ENCODE results near the gene KLHL17.
"Not testable (repeated sequence)": the region's sequence is repeated elsewhere in the genome, so short reads cannot be mapped to it uniquely, and the experiment has no call there.

KLHL17 gene

GRCh38 chr1:1003618-1004419 lies 43.4 kb downstream of the KLHL17 start:
- no peak for DNase-seq

- no peak for DNase-seq
Observed at GRCh38 chr1:1004420-1004779, 44.0 kb downstream of the KLHL17 start.

- DNase-seq = no peak
Observed at GRCh38 chr1:1004780-1005697, 44.7 kb downstream of the KLHL17 start.

- no peak for DNase-seq
Observed at GRCh38 chr1:1005774-1006304, 45.5 kb downstream of the KLHL17 start.

GRCh38 chr1:1006305-1007159 lies 46.1 kb downstream of the KLHL17 start:
- DNase-seq = no peak

GRCh38 chr1:1010131-1010530 lies 49.7 kb downstream of the KLHL17 start:
- not testable (repeated sequence) for DNase-seq

- DNase-seq = no peak
Observed at GRCh38 chr1:1011396-1011949, 51.1 kb downstream of the KLHL17 start.

GRCh38 chr1:1012736-1013104 lies 52.3 kb downstream of the KLHL17 start:
- DNase-seq = not testable (repeated sequence)

- DNase-seq = peak; percentile 88
Observed at GRCh38 chr1:1013105-1013921, 52.9 kb downstream of the KLHL17 start, which contains the start of gene ISG15. ISG15 (plus strand) TSS chr1:1013497; CDS start chr1:1013574, 77 bp downstream.

- DNase-seq = peak; percentile 52
Observed at GRCh38 chr1:1013922-1014648, 53.7 kb downstream of the KLHL17 start.

- peak; percentile 29 for DNase-seq
Observed at GRCh38 chr1:1014799-1015681, 54.7 kb downstream of the KLHL17 start.

Data from activated T-cell treated with anti-CD3 and anti-CD28 coated beads, Interleukin-2, amount 50 U/mL, for 1 hour (primary cell).